Lung (tissue), 12 donors: ENCODE results near the gene VPS13D. TPM values are rescaled to one million over a fixed set of nuclear protein-coding genes. Genes with fewer than 3 reads are reported as not detected.

ENCODE experiments used
- ATAC-seq: fragments of 200-7000 bp; cut with Tn5 transposase; one replicate; pipeline ENCODE4 v1.9.1; 2020; ENCODE audit warnings: moderate number of reproducible peaks; ENCODE audit not compliant: insufficient read depth, low FRiP score
- DNase-seq, 3 donors: peaks; one replicate each; pipeline ENCODE4 v3.0.0-alpha.2; 2013 to 2017
- H3K27ac ChIP-seq, 2 donors: one replicate each; pipeline ENCODE4 v1.5.1; 2013; ENCODE audit warnings: mild to moderate bottlenecking in 2 of 2, moderate library complexity in 2 of 2, control low read depth in 1 of 2, inconsistent platforms in 1 of 2, low read depth in 1 of 2, low read length in 1 of 2
- H3K27me3 ChIP-seq, 3 donors: one replicate each; pipeline ENCODE4 v1.5.1; 2013; ENCODE audit warnings: low read length in 2 of 3; ENCODE audit not compliant: control insufficient read depth in 3 of 3, insufficient read depth in 3 of 3
- H3K36me3 ChIP-seq, 4 donors: one replicate each; pipeline ENCODE4 v1.5.1; 2013; ENCODE audit warnings: low read length in 4 of 4, mild to moderate bottlenecking in 1 of 4, moderate library complexity in 1 of 4; ENCODE audit not compliant: control insufficient read depth in 4 of 4, insufficient read depth in 4 of 4
- H3K4me1 ChIP-seq, 5 donors: one replicate each; pipeline ENCODE4 v1.5.1; 2013; ENCODE audit warnings: low read length in 5 of 5, mild to moderate bottlenecking in 2 of 5, moderate library complexity in 1 of 5; ENCODE audit not compliant: control insufficient read depth in 5 of 5, insufficient read depth in 5 of 5
- H3K4me3 ChIP-seq: one replicate; pipeline ENCODE4 v1.5.1; 2013; ENCODE audit warnings: mild to moderate bottlenecking, control low read depth, moderate library complexity
- H3K9ac ChIP-seq, 2 donors: one replicate each; pipeline ENCODE4 v1.5.1; 2013; ENCODE audit warnings: low read length in 2 of 2, control low read depth in 1 of 2; ENCODE audit not compliant: insufficient read depth in 1 of 2
- H3K9me3 ChIP-seq, 4 donors: one replicate each; pipeline ENCODE4 v1.5.1; 2013; ENCODE audit warnings: low read length in 3 of 4, mild to moderate bottlenecking in 1 of 4, moderate library complexity in 1 of 4; ENCODE audit not compliant: control insufficient read depth in 4 of 4, insufficient read depth in 3 of 4
- CTCF ChIP-seq: IDR thresholded peaks from 2 replicates; pipeline ENCODE4 v1.5.1; 2012; ENCODE audit warnings: mild to moderate bottlenecking; ENCODE audit errors: control extremely low read depth, extremely low read depth
- WGBS, 2 donors: extraction: QIAGEN DNeasy Blood & Tissue Kit; methylation state at CpG; one replicate each; pipeline ENCODE4 v1.1.7; 2013; 5-methylcytosine and 5-hydroxymethylcytosine counted together
- polyA plus RNA-seq, 2 donors: library from polyadenylated mRNA; stranded (reverse); fragments of 200-250 nt; gene quantifications; one replicate each; pipeline ENCODE4 v1.2.1, GENCODE V29; 2013
- total RNA-seq, 2 donors: library from RNA; depleted of rRNA in 1 of 2; stranded (reverse); fragments of >200 nt in 1 of 2; gene quantifications; one replicate each; pipeline ENCODE4 v1.2.1, GENCODE V29; 2014 to 2021
- donor health status: control.
- donor health status: control.
- donor health status: Bipolar disorder and iron deficiency.
- donor health status: healthy.
- donor health status: DM: yes; HTN: yes; CAD: no.

Gene VPS13D
- total and polyA plus RNA-seq, 4 donors: 18.4 to 76.0 (median 37.5) TPM

- ATAC-seq: no peak
- Histone ChIP-seq H3K4me1 (peaks cover 4 to 19% (median 7%) of the 10 kb centered on the region in 5 donors), H3K9ac (no peak overlapping the region), H3K27me3 (no peaks in the 10 kb centered on the region), H3K9me3 (no peaks in the 10 kb centered on the region), H3K4me3 (no peak overlapping the region), H3K36me3 (peaks cover 0 to 18% (median 3%) of the 10 kb centered on the region in 4 donors), H3K27ac (no peak overlapping the region)
- TF ChIP-seq CTCF: no peak
- 95 to 96% methylated on average over 12 of the region's 12 CpGs for WGBS, 2 donors
- no peak for DNase-seq
Measured at GRCh38 chr1:12505639-12506280, 275.9 kb downstream of the VPS13D start.

- Histone ChIP-seq H3K4me3 (no peak overlapping the region), H3K36me3 (peaks cover 0 to 18% (median 4%) of the 10 kb centered on the region in 4 donors), H3K9me3 (no peaks in the 10 kb centered on the region), H3K27me3 (no peaks in the 10 kb centered on the region), H3K9ac (no peak overlapping the region), H3K27ac (no peak overlapping the region), H3K4me1 (peaks cover 5 to 19% (median 10%) of the 10 kb centered on the region in 5 donors)
- no peak for TF ChIP-seq CTCF
- DNase-seq (no peak), ATAC-seq (no peak)
- 96% methylated on average over 28 of the region's 28 CpGs for WGBS, 2 donors
Measured at GRCh38 chr1:12506281-12507280, 276.8 kb downstream of the VPS13D start.

GRCh38 chr1:12507631-12508030, 277.8 kb downstream of the VPS13D start:
- Histone ChIP-seq H3K9ac (no peak overlapping the region), H3K9me3 (no peaks in the 10 kb centered on the region), H3K36me3 (peaks cover 0 to 18% (median 4%) of the 10 kb centered on the region in 4 donors), H3K4me3 (no peak overlapping the region), H3K27ac (no peak overlapping the region), H3K4me1 (peaks cover 5 to 19% (median 10%) of the 10 kb centered on the region in 5 donors), H3K27me3 (no peaks in the 10 kb centered on the region)
- DNase-seq (no peak), ATAC-seq (no peak)
- 93 to 97% methylated on average over 11 of the region's 11 CpGs for WGBS, 2 donors
- TF ChIP-seq CTCF: no peak
